Glomerular visceral epithelial cell (primary cell): ENCODE results near the gene CPE.

Experiments
- DNase-seq: peaks from one replicate; pipeline ENCODE4 v3.0.0-alpha.2; 2016; ENCODE audit errors: extremely low spot score

CPE gene

GRCh38 chr4:165508372-165509120, 129.7 kb downstream of the CPE start:
- DNase-seq: no peak

DNA sequence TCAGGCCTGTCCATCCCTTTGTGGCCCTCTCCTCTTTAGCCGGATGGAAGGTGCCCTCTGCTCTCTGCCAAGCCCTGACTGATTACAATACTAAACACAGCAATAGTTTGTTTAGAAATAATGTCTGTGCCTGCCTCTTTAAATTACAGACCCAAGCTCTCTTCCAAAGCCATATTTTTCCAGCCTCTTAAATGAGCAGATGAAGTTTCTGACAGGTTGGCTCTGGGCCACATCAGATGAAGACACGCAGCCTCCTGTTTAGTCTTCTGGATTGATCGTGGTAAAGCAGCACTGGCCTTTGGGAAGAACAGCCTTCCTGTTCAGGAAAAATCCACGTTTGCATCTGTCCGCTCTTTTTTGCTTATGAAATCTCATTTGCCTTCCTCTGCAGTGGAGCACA, 133.6 kb downstream of the CPE start:
- DNase-seq: no peak

DNA sequence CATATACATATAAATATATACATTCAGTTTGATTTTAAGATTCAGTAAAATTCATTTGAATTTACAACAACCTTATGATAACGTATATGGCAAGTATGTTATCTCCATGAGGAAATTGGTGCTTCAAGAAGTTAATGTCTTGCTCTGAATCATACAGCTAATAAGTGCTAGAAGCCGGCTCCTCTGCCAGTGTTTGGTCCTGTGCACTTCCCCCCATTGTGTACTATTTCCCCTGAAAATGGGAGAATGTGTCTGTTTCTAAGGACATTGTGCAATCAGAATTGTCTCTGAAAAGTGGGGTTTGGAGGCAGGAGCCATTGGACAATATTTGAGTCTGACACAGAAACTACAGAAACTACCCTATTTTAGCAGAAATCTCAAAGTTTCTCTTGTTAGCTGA, 135.9 kb downstream of the CPE start:
- no peak for DNase-seq

- no peak for DNase-seq
Measured at GRCh38 chr4:165515201-165515600, 136.4 kb downstream of the CPE start.

DNA sequence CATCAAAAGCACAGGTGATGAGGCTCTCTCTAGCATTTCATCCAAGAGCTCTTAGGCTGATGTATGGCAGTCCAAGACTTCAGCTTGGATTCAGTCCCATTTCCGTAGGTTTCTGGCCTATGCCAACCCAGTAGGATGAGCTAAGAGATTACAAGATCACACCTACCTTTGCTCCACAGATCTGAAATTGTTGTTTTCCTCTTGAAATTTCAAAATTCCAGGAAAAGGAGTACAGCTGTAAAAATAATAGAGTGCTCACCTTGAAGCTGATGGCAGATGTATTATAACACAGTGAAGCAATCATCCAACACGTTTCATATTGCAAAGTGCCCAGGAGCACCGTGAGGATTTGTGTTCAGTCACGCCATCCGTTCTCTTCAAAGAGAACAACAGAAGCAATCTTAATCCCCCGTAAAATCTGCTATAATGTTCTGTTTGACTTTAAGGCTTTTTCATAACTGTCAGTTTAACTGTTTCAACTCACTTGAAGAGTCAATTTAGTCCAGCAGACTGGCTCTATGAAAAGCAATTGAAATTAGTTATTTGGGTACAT, 137.5 kb downstream of the CPE start:
- no peak for DNase-seq

- no peak for DNase-seq
Measured at GRCh38 chr4:165517216-165517615, 138.4 kb downstream of the CPE start.

GRCh38 chr4:165518024-165518616, 139.3 kb downstream of the CPE start:
- DNase-seq: no peak

- DNase-seq: no peak
Measured at GRCh38 chr4:165518686-165519085, 139.9 kb downstream of the CPE start.

GRCh38 chr4:165519591-165519990, 140.8 kb downstream of the CPE start:
- no peak for DNase-seq

DNA sequence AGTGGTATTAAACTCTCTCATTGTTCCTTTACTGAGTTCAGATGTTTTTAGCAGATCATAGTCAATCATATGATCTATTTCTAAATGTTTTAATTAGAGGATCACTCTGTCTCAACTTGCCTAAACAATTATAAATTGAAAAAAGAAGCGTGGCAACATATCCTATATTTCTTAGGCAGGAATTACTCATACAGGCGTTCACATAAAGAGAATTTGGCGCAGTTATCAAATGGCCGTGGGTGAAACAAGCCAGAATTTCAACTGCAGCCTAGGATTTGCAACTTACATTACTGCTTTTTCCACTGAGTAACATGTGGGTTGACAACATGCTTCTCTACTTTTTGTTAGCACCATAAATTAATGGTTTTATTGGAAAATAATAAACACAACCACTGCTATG, 141.3 kb downstream of the CPE start:
- DNase-seq: no peak

- no peak for DNase-seq
Measured at GRCh38 chr4:165522050-165522449, 143.2 kb downstream of the CPE start.

- DNase-seq: no peak
Measured at GRCh38 chr4:165524532-165525190, 145.9 kb downstream of the CPE start.

DNA sequence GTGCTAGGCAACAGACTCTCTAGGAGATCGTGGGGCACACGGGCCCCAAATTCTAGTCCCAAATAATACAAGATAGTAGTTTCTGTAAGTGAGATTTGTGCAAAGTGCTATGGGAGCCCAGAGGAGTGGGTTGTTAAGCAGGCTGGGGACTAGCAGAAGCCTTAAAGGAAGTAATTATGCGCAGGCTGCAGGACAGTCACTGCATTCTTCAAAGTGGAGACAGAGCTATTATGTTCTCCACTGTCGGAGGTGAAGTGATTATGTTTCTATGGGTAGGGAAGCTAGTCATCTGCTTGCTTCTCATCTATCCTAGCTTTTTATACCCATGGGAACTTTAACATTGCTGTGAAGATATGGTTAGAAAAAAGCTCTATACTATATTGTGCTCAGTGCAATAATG, 154.2 kb downstream of the CPE start:
- DNase-seq: no peak

GRCh38 chr4:165537028-165537648, 158.3 kb downstream of the CPE start:
- DNase-seq: peak; percentile 66

DNA sequence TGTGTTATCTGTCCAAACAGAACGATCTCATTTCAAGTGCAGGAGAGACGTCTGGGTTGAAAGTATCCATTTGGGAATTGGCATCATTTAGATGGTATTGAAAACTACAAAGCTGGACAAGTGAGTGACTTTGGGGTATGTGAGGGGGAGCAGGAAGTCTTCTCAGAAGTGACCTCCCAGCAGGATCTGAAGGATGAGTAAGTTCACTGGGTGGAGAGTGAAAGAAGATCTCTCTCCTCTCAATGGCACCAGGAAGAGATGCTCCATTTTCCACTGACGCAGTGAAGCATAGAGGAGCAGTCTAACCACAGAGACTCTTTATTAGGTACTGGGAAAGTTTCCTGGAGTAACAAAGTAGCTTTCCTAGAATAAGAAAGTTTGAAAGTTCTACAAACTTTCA, 161.0 kb downstream of the CPE start:
- no peak for DNase-seq

DNA sequence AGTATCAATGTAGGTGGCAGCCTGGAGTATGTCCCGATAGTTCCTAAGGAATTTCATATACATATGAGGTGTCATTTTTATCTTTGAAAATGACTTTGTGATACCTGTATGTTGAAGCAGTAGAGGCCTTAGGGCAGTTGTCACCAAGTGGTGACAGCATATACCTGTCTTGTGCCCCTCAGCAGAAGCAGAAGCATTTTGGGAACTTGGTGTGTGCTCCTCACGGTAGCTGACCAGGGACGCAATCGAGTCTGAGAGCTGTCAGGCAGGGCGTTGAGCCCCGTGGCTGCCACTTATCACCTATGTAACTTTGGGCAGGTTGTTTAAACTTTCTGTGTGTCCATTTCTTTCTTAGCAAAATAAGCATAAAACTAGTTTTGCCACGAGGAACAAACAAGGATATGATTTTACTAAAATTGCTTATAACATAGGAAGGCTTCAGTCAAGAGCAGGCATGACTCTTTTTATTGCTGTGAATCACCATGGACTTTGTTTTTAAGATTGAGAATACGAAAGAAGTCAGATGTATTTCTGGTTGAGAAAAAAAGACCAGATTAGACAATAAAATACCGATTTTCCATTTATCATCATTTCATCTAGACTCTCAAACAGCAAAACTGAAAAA, 161.5 kb downstream of the CPE start:
- DNase-seq: no peak

DNA sequence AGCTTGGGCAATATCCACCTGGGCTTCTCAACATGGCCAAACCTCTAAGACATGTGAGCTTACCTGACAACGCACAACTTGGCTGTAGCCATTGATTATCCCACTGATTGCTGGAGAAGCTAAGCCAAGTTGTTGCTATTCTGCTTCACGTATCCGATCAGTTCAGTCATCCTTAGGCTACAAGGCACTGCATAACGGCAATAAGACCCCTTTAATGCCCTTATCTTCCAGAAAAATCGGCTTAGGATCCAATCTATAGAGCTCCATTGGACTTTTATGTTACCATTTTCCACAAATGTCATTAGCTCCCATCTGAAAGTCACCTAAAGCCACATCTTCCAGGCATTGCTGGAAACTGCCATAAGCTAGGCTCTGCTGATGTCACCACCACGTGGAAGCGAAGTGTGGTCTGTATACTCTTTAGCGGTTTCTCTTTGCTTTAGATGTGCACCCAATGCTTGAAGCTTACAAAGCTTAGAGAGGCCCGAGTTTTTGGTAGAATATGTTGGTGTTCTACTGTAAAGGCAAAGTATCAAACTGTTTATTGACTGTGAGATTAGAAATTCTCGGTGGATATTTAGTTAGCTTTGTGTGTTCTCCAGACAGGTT, 163.1 kb downstream of the CPE start:
- no peak for DNase-seq

DNA sequence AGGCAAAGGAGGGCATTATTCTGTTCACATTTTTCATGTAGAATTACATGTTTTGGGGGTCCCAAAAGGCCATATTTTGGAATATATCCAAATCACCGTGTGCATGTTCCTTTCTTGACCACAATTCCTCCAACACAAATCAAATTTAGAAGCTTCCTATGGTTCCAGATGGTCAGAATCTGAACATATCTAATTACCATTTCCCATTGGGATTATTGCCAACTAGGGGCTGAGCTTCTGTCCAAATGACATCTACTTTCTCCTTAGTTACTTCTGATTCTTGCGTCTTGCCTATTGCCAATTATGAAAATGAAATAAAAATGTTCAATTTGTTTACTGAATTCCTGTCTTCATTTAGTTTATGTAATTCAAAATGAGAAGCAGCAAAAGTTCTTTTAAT, 163.7 kb downstream of the CPE start:
- DNase-seq: no peak
